GM18511 (cell line): ENCODE measurements around the gene EVA1C.
"Not testable (repeated sequence)": the region's sequence is repeated elsewhere in the genome, so short reads cannot be mapped to it uniquely, and the experiment has no call there.

Experiments
- ATAC-seq: cut with Tn5 transposase; IDR thresholded peaks from one replicate; pipeline ENCODE4 v1.9.1; 2021; ENCODE audit warnings: mild to moderate bottlenecking, moderate library complexity; ENCODE audit not compliant: unreplicated experiment

Gene EVA1C

DNA sequence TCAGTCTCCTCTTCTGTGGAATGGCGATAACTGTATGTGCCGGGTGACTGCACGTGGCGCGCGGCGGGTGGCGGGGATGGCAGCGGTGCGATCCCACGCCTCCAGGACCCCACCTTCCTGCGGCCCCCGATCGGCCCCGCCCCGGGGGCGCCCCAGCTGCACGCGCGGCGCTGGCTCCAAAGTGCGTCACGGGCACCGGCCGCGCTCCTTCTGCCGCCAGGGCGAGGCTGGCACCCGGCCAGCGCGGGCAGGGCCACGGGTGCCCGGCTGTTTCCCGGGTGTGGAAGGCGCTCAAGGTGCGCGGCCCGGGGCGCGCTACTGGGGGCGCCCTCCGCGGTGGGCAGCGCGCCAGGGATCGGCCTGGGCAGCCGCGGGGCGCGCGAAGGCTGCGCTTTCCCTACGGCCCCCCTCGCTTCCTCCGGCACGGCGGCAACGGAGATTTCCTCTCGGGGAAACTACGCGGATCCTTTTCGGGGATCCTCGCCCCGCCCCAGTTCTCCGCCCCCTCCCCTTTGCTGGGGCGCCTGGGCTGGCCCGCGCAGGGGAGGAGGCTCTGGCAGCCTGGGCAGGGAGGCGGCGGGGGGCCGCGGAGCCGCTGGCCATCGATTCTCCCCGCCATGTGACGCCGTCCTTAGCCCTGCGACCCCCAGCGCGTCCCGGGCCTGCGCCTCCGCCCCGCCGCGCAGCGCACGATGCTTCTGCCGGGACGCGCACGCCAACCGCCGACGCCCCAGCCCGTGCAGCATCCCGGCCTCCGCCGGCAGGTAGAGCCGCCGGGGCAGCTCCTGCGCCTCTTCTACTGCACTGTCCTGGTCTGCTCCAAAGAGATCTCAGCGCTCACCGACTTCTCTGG, at the start of gene EVA1C:
TSS of gene EVA1C (plus strand) at position 545 of the 853 bp plus-strand sequence. CDS start at position 693, 148 bp downstream.
- no peak for ATAC-seq

DNA sequence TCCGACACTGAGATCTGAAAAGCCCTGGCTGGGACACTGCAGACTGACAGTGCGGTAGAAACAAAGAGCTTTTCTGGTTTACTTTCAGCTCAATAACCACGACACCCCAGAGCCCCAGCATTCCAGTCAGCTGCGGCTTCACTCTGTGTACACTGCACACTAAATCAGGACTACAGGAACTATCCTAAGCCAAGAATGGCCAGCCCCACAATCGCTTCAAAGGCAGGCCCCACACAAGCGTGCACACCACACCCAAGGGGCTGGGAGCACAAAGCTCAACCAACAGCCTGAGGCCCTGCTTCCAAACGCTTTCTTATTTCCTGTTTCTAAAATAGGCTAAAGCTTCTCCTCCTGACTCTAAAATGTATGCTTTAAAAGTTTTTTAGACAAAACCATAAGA, 48.1 kb upstream of the EVA1C start:
- no peak for ATAC-seq

DNA sequence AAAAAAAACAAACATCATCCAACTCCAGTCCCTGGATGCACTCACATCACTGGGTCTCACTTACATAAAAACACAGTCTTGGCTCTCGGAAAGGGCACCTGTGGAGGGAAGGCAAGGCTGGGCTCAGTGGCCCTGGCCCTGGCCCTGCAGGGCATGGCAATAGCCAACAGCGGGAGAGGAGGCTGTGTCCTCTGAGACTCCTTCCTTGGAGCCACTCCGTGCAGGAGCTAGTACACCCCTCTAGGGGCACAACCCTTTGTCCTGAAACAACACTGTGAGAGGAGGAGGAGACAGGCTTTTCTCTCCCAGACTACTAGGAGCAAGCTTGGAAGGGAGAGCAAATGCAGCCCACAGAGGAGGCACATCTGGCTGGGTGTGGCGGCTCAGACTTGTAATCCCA, 47.7 kb upstream of the EVA1C start:
- ATAC-seq: no peak

- ATAC-seq: no peak
Measured at GRCh38 chr21:32366191-32366590, 46.3 kb upstream of the EVA1C start.

- ATAC-seq: no peak
Measured at GRCh38 chr21:32367158-32367557, 45.3 kb upstream of the EVA1C start.

DNA sequence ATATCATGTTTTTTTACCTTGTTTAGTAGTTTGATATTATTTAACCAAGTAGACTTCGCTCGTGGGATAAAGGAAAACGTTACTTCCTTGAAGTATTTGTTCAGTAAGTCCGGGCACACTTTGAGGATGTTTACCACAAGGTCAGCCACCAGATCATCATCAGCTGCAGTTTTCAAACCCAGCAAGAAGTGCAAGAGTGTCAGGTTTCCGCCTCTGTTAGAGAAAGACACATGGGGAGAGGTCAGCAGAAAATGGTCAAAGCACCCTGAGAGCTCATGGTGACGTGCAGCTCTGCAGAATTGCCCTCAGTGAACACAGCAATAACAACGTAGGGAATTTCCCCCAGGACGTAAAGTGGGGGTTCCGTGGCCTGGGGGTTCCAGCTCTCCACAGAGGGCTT, 44.1 kb upstream of the EVA1C start:
- no peak for ATAC-seq

- ATAC-seq: not testable (repeated sequence)
Measured at GRCh38 chr21:32368961-32369360, 43.5 kb upstream of the EVA1C start.

GRCh38 chr21:32370998-32371766, 41.3 kb upstream of the EVA1C start:
- ATAC-seq: no peak

GRCh38 chr21:32371913-32372314, 40.6 kb upstream of the EVA1C start:
- ATAC-seq: no peak

DNA sequence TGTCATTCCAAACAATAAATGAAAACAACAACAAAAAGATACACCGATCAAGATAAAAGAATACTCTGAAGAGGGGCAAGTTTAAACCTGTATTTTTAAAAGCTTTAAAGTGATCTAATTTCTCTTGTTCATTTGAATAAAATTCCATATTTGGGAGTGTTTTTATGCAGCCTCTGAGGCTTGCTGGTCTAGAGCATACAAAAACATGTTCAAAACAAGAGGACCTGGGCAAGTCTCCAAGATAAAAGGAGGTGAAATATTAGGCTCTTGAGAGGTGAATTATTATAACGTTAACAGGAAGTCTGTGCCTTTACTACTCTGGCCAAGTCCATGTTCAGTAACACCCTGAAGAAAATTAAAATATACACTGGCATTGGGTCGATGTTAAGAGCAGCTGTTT, 39.8 kb upstream of the EVA1C start:
- no peak for ATAC-seq

DNA sequence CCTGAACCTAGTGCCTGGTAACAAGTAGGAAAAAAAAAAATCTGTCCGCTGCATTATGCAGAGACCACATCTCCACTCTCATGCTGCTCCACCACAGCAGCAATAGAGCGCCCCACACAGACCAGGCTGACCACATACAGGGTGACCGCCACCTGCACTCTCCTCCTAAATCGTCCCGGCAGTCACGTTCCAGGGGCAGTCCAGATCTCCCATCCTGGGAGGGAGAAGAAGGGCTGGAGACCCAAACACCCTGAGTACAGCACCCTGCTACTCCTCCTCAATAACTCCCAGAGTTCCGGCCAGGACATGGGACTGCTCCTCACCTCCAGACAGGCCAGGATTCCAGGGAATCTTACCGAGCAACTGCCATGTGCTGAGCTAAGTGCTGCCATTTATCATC, 35.0 kb upstream of the EVA1C start:
- no peak for ATAC-seq

GRCh38 chr21:32377991-32378390, 34.5 kb upstream of the EVA1C start:
- ATAC-seq: no peak

- no peak for ATAC-seq
Measured at GRCh38 chr21:32378956-32379355, 33.5 kb upstream of the EVA1C start.

DNA sequence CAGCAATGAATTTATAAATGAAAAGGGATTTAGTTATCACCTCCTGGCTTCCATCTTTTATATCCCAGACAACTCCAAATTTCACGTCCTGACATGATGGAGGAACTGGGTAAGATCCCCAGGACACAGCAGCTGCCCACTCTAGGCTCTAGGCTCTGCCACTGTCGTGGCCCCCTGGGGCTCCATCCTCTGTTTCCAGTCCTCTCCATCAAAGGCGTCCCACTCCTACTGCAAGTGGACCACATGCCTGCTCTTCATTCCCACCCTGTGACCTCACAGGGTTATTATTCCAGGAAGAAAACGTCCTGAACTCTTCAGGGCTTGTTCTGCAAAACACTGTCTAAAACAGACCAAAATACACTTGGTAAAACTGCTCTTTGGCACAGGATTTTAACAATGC, 31.6 kb upstream of the EVA1C start:
- no peak for ATAC-seq

DNA sequence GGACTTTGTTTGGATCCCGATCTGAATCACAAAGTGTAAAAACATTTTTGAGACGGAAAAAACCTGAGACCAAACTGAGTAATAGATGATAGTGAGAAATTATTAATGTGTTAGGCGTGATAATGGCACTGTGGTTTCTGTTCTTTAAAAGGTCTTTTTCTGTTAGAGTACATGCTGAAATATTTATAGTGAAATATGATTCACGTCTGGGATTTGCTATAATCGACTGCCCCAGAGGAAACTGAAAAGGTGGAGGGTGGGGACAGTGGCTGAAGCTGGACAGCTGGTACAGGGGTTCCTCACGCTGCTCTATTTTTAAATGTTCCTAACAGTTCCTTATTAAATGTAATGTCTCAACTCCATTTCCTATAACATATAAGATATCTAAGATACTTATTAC, 30.9 kb upstream of the EVA1C start:
- no peak for ATAC-seq

- no peak for ATAC-seq
Measured at GRCh38 chr21:32382108-32382644, 30.3 kb upstream of the EVA1C start.

DNA sequence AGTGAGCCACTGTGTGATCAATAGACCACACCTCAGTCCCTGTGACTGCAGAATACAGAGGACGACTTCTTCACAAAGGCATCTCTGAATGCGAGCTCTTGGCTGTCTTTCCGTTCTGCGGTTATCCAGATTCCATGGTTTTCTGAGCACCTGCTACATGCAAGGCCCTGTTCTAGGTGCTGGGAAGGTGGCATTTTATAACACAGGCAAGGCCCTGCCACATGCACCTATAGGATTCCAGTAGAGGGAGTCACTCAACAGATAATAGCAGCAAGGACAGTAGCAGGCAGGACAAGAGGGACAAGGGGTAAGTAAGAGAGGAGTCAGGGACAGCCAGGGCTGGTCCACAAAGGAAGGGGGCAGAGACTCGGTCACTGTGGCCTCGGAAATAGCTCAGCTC, 28.7 kb upstream of the EVA1C start:
- no peak for ATAC-seq

GRCh38 chr21:32386195-32386870, 26.2 kb upstream of the EVA1C start:
- ATAC-seq: no peak

DNA sequence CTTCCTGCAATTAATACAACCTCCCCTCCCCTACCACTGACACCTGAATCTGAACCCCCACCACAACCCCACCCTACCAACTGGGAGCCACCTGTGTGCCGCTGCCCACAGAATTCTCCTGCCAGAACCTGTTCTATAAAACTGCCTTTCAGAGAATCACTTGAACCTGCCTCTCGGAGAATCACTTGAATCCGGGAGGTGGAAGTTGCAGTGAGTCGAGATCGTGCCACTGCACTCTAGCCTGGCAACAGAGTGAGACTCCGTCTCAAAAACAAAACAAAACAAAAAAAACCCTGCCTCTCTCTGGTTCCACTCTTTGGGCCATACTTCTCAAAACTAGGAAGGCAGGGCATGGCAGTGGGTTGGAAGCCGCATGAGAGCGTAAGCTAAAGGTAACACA, 25.4 kb upstream of the EVA1C start:
- ATAC-seq: no peak

DNA sequence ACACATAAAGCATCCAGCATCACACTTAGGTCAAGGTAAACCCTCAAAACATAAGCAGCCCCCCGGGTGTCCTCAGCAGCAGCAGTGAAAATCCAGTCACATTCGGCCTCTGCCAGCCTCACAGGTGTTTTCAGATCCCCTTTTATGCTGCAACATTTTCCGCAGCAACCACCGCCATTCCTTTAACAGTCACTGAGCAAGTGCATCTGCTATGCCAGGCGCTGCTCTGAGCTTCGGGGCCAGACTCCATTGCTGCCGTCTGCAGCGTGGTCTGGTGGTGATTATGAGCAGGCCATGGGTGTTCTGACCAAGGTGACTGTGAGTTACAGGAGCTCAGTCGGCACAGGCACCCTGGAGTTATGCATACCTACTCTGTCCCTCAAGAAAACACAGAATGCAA, 24.2 kb upstream of the EVA1C start:
- ATAC-seq: no peak

DNA sequence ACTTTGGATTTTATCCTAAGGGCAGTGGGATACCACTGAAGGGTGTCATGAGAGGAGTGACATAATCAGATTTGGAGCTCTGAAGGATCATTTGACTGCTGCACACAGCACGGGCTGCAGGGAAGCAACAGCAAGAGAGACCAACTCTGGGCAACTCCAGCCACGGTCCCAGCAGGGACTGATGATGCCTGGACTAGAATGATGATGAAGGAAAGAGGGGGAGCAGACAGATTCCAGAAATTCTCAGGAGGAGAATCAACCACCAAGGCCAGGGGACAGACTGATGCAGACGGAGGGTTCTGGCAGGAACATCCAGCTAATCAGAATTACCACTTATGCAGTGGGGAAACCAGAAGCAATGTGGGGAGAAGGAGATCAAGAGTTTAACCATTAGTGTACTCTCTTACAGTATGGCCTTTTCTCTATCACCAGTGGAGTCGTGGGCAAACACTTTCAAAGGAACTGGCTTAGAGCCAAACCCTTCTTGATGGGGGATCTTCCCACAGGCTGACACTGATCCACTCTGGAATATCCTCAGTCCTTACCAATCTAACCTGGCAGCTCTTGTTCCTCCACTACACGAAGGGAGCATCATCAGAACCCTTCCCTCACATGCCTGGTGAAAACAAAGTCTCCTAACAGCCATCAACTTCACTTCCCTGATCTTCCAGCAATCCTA, 23.0 kb upstream of the EVA1C start:
- ATAC-seq: no peak
